ENCODE data around the gene OR6C76. TPM values are rescaled to one million over a fixed set of nuclear protein-coding genes. Genes with fewer than 3 reads are reported as not detected.
"Not testable (repeated sequence)": the region's sequence is repeated elsewhere in the genome, so short reads cannot be mapped to it uniquely, and the experiment has no call there.

The OR6C76 gene
- not detected in 2 replicates for total RNA-seq (2014; rRNA removed; shearing (Covaris generic))

- DNase-seq (ENCODE audit: low read depth in 1 of 2, low spot score in 2 of 2), result no peak
- Histone ChIP-seq H3K36me3 (no peaks in the 10 kb centered on the region), H3K9me3 (replicated peaks) (no peaks in the 10 kb centered on the region), H3K4me3 (no peak within 1 kb of the TSS), H3K27me3 (replicated peaks) (no peaks in the 10 kb centered on the region), H3K27ac (no peak within 1 kb of the TSS), H3K4me1 (replicated peaks) (no peaks in the 10 kb centered on the region)
Measured at GRCh38 chr12:55425954-55426353, at the start of gene OR6C76. OR6C76 (plus strand) TSS chr12:55426254; CDS start chr12:55426254, 0 bp downstream.

DNA sequence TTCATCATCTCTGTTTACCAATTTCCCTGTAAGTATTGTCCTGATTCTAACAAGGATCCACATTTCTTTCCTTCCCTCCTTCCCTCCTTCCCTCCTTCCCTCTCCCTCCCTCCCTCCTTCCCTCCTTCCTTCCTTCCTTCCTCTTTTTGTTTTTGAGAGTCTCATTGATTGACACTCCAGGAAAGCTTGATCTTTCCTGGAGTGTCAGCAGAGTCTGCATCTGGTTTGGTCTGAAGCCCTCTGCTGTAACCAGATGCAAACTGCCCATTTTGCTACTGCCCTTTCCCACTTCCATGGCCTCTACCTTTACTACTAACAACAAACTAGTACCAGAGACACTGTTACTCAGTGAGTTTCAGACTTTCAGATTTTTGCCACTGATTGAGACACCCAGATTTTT, 40.2 kb upstream of the OR6C76 start:
- Histone ChIP-seq H3K27ac (no peak overlapping the region), H3K4me3 (no peak overlapping the region)

GRCh38 chr12:55392032-55392795, 33.8 kb upstream of the OR6C76 start:
- Histone ChIP-seq H3K27ac (no peak overlapping the region), H3K27me3 (replicated peaks) (peaks cover 3% of the 10 kb centered on the region; the same call in 1 of the 2 replicates), H3K36me3 (no peaks in the 10 kb centered on the region), H3K4me3 (no peak overlapping the region), H3K9me3 (replicated peaks) (no peaks in the 10 kb centered on the region), H3K4me1 (replicated peaks) (no peaks in the 10 kb centered on the region)
- DNase-seq (ENCODE audit: low read depth in 1 of 2, low spot score in 2 of 2), result no peak

More for the DNA sequence above, 40.2 kb upstream of the OR6C76 start:
- Histone ChIP-seq H3K4me1 (replicated peaks) (no peaks in the 10 kb centered on the region), H3K27me3 (replicated peaks) (peaks cover under 1% of the 10 kb centered on the region; the same call in 1 of the 2 replicates), H3K9me3 (replicated peaks) (no peaks in the 10 kb centered on the region), H3K36me3 (no peaks in the 10 kb centered on the region)
- no peak for DNase-seq (ENCODE audit: low read depth in 1 of 2, low spot score in 2 of 2)

- no peak for DNase-seq (ENCODE audit: low read depth in 1 of 2, low spot score in 2 of 2)
- no peak overlapping the region for H3K4me3 ChIP-seq
- no peaks in the 10 kb centered on the region for H3K27me3 ChIP-seq (replicated peaks)
- H3K4me1 ChIP-seq (replicated peaks), result no peaks in the 10 kb centered on the region
- no peak overlapping the region for H3K27ac ChIP-seq
- no peaks in the 10 kb centered on the region for H3K36me3 ChIP-seq
- H3K9me3 ChIP-seq (replicated peaks), result no peaks in the 10 kb centered on the region
Measured at GRCh38 chr12:55396326-55396725, 29.7 kb upstream of the OR6C76 start.

GRCh38 chr12:55400229-55400628, 25.8 kb upstream of the OR6C76 start, which contains the start of gene OR6C65:
OR6C65 (plus strand) TSS chr12:55400529; CDS start chr12:55400529, 0 bp downstream.
- no peak within 1 kb of the TSS for H3K4me3 ChIP-seq
- no peaks in the 10 kb centered on the region for H3K36me3 ChIP-seq
- H3K4me1 ChIP-seq (replicated peaks), result no peaks in the 10 kb centered on the region
- no peak within 1 kb of the TSS for H3K27ac ChIP-seq
- no peaks in the 10 kb centered on the region for H3K9me3 ChIP-seq (replicated peaks)
- DNase-seq (ENCODE audit: low read depth in 1 of 2, low spot score in 2 of 2), result no peak
- H3K27me3 ChIP-seq (replicated peaks), result no peaks in the 10 kb centered on the region

GRCh38 chr12:55407866-55408265, 18.2 kb upstream of the OR6C76 start:
- no peak for DNase-seq (ENCODE audit: low read depth in 1 of 2, low spot score in 2 of 2)
- H3K9me3 ChIP-seq (replicated peaks), result no peaks in the 10 kb centered on the region
- H3K36me3 ChIP-seq, result no peaks in the 10 kb centered on the region
- no peaks in the 10 kb centered on the region for H3K4me1 ChIP-seq (replicated peaks)
- no peaks in the 10 kb centered on the region for H3K27me3 ChIP-seq (replicated peaks)
- H3K27ac ChIP-seq, result no peak overlapping the region
- no peak overlapping the region for H3K4me3 ChIP-seq

- not testable (repeated sequence) for DNase-seq (ENCODE audit: low read depth in 1 of 2, low spot score in 2 of 2); H3K4me1 ChIP-seq (replicated peaks); H3K9me3 ChIP-seq (replicated peaks); H3K27ac ChIP-seq; H3K27me3 ChIP-seq (replicated peaks); H3K36me3 ChIP-seq; H3K4me3 ChIP-seq
Measured at GRCh38 chr12:55409133-55409532, 16.9 kb upstream of the OR6C76 start.

- not testable (repeated sequence) for DNase-seq (ENCODE audit: low read depth in 1 of 2, low spot score in 2 of 2); H3K9me3 ChIP-seq (replicated peaks); H3K27ac ChIP-seq; H3K27me3 ChIP-seq (replicated peaks); H3K36me3 ChIP-seq; H3K4me3 ChIP-seq; H3K4me1 ChIP-seq (replicated peaks)
Measured at GRCh38 chr12:55412138-55412537, 13.9 kb upstream of the OR6C76 start.

- not testable (repeated sequence) for H3K27me3 ChIP-seq (replicated peaks); H3K36me3 ChIP-seq; H3K4me1 ChIP-seq (replicated peaks); H3K9me3 ChIP-seq (replicated peaks); H3K4me3 ChIP-seq; DNase-seq (ENCODE audit: low read depth in 1 of 2, low spot score in 2 of 2); H3K27ac ChIP-seq
Measured at GRCh38 chr12:55413498-55414388, 12.3 kb upstream of the OR6C76 start.

DNA sequence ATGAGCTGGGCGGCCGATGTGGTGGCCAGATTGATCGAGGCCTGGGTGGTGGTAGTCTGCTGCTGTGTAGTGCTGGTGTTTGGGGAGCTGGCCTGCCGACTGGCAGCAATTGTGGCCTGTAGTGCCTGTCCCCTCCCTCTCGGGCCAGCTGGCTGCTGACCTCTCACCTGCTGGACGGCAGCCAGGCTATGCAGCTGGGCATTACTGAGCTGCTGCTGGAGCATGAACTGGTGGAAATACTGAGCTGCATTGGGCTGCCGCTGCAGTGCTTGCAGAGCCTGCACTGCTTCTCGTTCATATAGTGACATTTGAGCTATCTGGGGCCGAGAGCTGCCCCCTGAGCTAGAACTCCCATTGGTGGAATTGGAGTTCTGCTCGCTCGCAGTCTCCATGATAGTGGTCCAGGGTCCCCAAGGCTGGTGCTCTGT, 11.6 kb upstream of the OR6C76 start:
- not testable (repeated sequence) for H3K36me3 ChIP-seq; DNase-seq (ENCODE audit: low read depth in 1 of 2, low spot score in 2 of 2); H3K27me3 ChIP-seq (replicated peaks); H3K4me3 ChIP-seq; H3K9me3 ChIP-seq (replicated peaks); H3K4me1 ChIP-seq (replicated peaks); H3K27ac ChIP-seq

DNA sequence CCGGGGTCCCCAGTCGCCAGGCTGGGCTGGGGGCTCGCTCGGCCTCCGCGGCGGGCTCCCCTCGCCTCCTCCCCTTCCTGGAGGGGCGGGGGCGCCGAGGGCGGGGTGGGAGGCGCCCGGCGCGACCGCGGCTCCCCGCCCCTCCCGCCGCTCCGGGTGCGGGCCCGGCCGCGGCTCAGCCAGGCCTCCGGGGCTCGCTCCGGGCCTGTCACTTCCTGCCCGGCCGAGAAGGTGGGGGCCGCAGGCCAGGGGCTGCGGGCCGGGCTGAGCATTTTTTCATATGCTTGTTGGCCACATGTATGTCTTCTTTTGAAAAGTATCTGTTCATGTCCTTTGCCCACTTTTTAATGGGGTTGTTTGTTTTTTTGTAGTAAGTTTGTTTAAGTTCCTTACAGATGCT, 11.2 kb upstream of the OR6C76 start:
- DNase-seq (ENCODE audit: low read depth in 1 of 2, low spot score in 2 of 2); H3K27ac ChIP-seq; H3K9me3 ChIP-seq (replicated peaks); H3K27me3 ChIP-seq (replicated peaks); H3K4me3 ChIP-seq; H3K36me3 ChIP-seq; H3K4me1 ChIP-seq (replicated peaks): not testable (repeated sequence)

DNA sequence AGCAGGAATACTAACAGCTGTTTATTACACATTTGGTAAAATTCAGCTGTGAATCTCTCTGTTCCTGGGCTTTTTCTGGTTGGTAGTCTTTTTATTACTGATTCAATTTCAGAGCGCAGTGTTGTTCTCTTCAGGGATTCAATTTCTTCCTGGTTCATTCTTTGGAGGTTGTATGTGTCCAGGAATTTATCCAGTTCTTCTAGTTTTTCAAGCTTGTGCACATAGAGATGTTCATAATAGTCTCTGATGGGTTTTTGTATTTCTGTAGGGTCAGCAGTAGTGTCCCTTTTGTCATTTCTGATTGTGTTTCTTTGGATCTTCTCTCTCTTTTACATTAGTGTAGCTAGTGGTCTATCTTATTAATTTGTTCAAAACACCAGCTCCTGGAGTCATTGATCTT, 9.1 kb upstream of the OR6C76 start:
- no peak overlapping the region for H3K27ac ChIP-seq
- H3K9me3 ChIP-seq (replicated peaks), result no peaks in the 10 kb centered on the region
- H3K27me3 ChIP-seq (replicated peaks), result peaks cover 10% of the 10 kb centered on the region
- DNase-seq (ENCODE audit: low read depth in 1 of 2, low spot score in 2 of 2), result no peak
- H3K36me3 ChIP-seq, result no peaks in the 10 kb centered on the region
- H3K4me1 ChIP-seq (replicated peaks), result no peaks in the 10 kb centered on the region
- H3K4me3 ChIP-seq, result no peak overlapping the region

DNA sequence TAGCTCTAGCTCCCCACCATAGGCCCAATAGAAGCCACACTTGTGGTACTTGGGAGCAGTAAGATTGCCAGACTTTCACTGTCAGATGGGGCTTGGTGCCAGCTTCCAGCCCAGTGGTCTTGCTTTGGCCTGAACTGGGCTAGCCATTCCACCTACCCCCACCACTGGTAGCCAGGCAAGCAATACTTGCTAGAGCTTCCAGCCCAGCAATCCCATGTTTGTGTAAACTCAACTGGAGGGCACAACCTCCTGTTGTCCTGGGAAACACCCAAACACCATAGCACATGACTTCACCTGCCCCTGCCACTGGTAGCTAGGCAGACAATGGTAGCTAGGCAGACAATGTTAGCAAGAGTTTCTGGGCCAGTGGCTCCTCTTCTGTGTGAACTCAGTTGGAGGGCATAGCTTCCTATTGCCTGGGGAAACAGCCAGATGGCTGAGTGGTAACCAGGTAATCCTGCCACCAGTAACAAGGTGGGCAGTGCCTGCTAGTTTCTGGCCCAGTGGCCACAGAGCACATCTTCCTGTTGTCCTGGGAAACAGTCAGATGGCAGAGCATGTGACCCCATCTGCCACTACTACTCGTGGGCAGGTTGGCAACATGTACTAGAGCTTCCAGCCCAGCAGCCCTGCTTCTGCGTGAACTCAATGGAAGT, 5.6 kb upstream of the OR6C76 start:
- H3K4me1 ChIP-seq (replicated peaks), result no peaks in the 10 kb centered on the region
- no peak for DNase-seq (ENCODE audit: low read depth in 1 of 2, low spot score in 2 of 2)
- no peak overlapping the region for H3K4me3 ChIP-seq
- no peak overlapping the region for H3K27ac ChIP-seq
- H3K36me3 ChIP-seq, result no peaks in the 10 kb centered on the region
- no peaks in the 10 kb centered on the region for H3K9me3 ChIP-seq (replicated peaks)
- H3K27me3 ChIP-seq (replicated peaks), result peaks cover 6% of the 10 kb centered on the region

Measured in SJSA1 (cell line).